SH-SY5Y (cell line): Measurements from ENCODE around the gene ARL16.

ENCODE experiments used
- GATA2 ChIP-seq: IDR thresholded peaks from 2 replicates; pipeline ENCODE4 v1.6.1; 2011; ENCODE audit warnings: mild to moderate bottlenecking, low read depth, low read length
- GATA3 ChIP-seq: IDR thresholded peaks from 2 replicates; pipeline ENCODE4 v1.6.1; 2011; ENCODE audit warnings: low read depth, mild to moderate bottlenecking, low read length, moderate library complexity

DNA sequence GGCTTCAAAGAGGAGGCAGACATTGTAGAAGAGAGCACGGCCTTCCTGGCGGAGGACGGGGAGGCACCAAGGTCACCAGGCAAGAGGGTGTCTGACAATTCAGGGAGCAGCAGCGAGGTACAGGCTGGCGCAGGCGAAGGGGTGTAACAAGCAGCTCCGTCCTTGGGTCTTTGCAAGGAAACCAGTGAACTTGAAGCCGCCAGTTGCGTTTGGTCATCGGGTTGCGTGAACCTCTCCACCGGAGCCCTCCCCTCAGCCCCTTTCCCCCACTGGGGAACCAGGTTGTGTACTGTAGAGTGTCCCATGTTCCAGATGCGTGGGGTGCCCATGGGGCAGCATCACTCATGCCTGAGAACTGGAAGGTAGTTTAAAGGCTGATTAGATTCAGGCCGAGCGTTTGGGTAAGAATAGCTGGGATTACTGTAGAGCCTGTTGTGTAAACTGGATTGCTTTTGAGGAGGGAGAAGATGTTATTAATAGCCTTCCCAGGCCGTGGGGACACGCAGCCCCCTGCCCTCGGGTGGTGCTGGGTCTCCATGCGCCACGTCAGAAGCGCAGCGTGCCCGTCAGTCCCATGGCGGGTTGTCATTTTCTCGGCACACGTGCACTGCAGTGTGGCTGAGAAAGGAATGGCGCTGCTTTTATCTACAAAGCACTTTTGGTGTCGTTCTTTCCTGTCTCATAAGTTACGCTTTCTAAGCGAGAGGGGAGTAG, 22.1 kb upstream of the ARL16 start:
- TF ChIP-seq GATA2 (no peak), GATA3 (no peak)
